Epidermal melanocyte (primary cell): ENCODE measurements around the gene PYCARD.
"Not testable (repeated sequence)": the region's sequence is repeated elsewhere in the genome, so short reads cannot be mapped to it uniquely, and the experiment has no call there.

Experiments used
- DNase-seq: peaks from one replicate; pipeline ENCODE4 v3.0.0; 2011; ENCODE audit warnings: low spot score; ENCODE audit not compliant: insufficient read length

PYCARD gene

GRCh38 chr16:31191697-31192428 is 10.7 kb downstream of the PYCARD start:
- no peak for DNase-seq

- no peak for DNase-seq
Observed at GRCh38 chr16:31190818-31191444, 11.6 kb downstream of the PYCARD start.

GRCh38 chr16:31190061-31190460 is 12.5 kb downstream of the PYCARD start:
- DNase-seq: no peak

GRCh38 chr16:31189412-31189778 is 13.2 kb downstream of the PYCARD start:
- DNase-seq: no peak

GRCh38 chr16:31188450-31189411 is 13.8 kb downstream of the PYCARD start:
- no peak for DNase-seq

- no peak for DNase-seq
Observed at GRCh38 chr16:31187808-31188189, 14.8 kb downstream of the PYCARD start.

- no peak for DNase-seq
Observed at GRCh38 chr16:31186930-31187807, 15.4 kb downstream of the PYCARD start.

- DNase-seq: no peak
Observed at GRCh38 chr16:31186176-31186575, 16.4 kb downstream of the PYCARD start.

GRCh38 chr16:31185339-31185738 is 17.2 kb downstream of the PYCARD start:
- DNase-seq: no peak

GRCh38 chr16:31184888-31185287 is 17.7 kb downstream of the PYCARD start:
- DNase-seq: no peak

GRCh38 chr16:31183432-31184428 is 18.8 kb downstream of the PYCARD start:
- no peak for DNase-seq

- DNase-seq: no peak
Observed at GRCh38 chr16:31182391-31182790, 20.2 kb downstream of the PYCARD start.

GRCh38 chr16:31181102-31181830 is 21.3 kb downstream of the PYCARD start:
- DNase-seq: no peak

- DNase-seq: peak; percentile 93
Observed at GRCh38 chr16:31179747-31180459, 22.7 kb downstream of the PYCARD start, which contains the start of gene FUS. Gene FUS, plus strand, starts transcription at chr16:31180139. Its CDS starts 76 bp downstream, at chr16:31180215.

GRCh38 chr16:31179219-31179746 is 23.3 kb downstream of the PYCARD start:
- no peak for DNase-seq

- no peak for DNase-seq
Observed at GRCh38 chr16:31177136-31177535, 25.4 kb downstream of the PYCARD start.

- DNase-seq: not testable (repeated sequence)
Observed at GRCh38 chr16:31170048-31170447, 32.5 kb downstream of the PYCARD start.

GRCh38 chr16:31168848-31169247 is 33.7 kb downstream of the PYCARD start:
- no peak for DNase-seq
